ENCODE data around the gene LDLRAD4. TPM values are rescaled to one million over a fixed set of nuclear protein-coding genes. Genes with fewer than 3 reads are reported as not detected.

LDLRAD4 gene
- total RNA-seq (10 to 100 TPM in 3 of 5 donors, 1 to 10 TPM in 2; 8.7 to 47.9 (median 10.3) TPM), polyA plus RNA-seq (1 to 10 TPM; 2.0 to 9.3 (median 4.6) TPM)
- long read RNA-seq, donor 1 = 0 reads
- long read RNA-seq, donor 2, full-length matches to known transcripts = 2 of 2 reads
- long read RNA-seq, donor 2, partial matches to known transcripts = 0 of 2 reads
- long read RNA-seq, donor 2, other reads (novel, unspliced or antisense) = 0 of 2 reads
- long read RNA-seq, donor 3 = 0 reads
- long read RNA-seq, donor 4 = 0 reads
- long read RNA-seq, donor 5, full-length matches to known transcripts = 1 of 1 reads
- long read RNA-seq, donor 5, partial matches to known transcripts = 0 of 1 reads
- long read RNA-seq, donor 5, other reads (novel, unspliced or antisense) = 0 of 1 reads
- long read RNA-seq, donor 6, partial matches to known transcripts = 0 of 1 reads
- long read RNA-seq, donor 6, other reads (novel, unspliced or antisense) = 0 of 1 reads
- long read RNA-seq, donor 7, partial matches to known transcripts = 0 of 1 reads
- long read RNA-seq, donor 7, other reads (novel, unspliced or antisense) = 0 of 1 reads
- long read RNA-seq, donor 8 = 0 reads
- long read RNA-seq, donor 9 = 0 reads
- long read RNA-seq, donor 10 = 0 reads

- peaks cover 40 to 72% (median 71%) of the 10 kb centered on the region in 4 donors for H3K4me1 ChIP-seq
- no peaks in the 10 kb centered on the region for H3K9me3 ChIP-seq
- intact Hi-C loops (cut with DNase I; ENCODE audit: low total_unique reads) = loop anchor here (10.0 kb wide), 2 partner anchors 166 to 306 kb away; no protein-coding TSS in a partner anchor
- WGBS, 5 donors = 0 to 3% (median 1%) methylated on average over 16 to 57 of the region's 57 CpGs
- peak; percentile 39 to 81 for DNase-seq
- H3K27me3 ChIP-seq = peaks cover 0 to 41% (median 11%) of the 10 kb centered on the region in 3 donors
- no peaks in the 10 kb centered on the region for H3K36me3 ChIP-seq
- peak within 1 kb of the TSS; percentile 68 to 87 (median 81) for H3K27ac ChIP-seq
- TF ChIP-seq POLR2A (IDR thresholded peaks at IDR 0.05) (no peak), POLR2AphosphoS5 (IDR thresholded peaks at IDR 0.05) (peak in 2 of 3 donors; percentile 4 to 5)
- peak within 1 kb of the TSS; percentile 61 to 92 (median 86) for H3K4me3 ChIP-seq
These were observed at the start of gene LDLRAD4 for GRCh38 chr18:13218368-13218991. TSS of gene LDLRAD4 (plus strand) at chr18:13218760.

GRCh38 chr18:13173578-13174145 lies 44.9 kb upstream of the LDLRAD4 start:
- H3K27ac ChIP-seq = no peak overlapping the region
- no peaks in the 10 kb centered on the region for H3K36me3 ChIP-seq
- H3K4me1 ChIP-seq = no peaks in the 10 kb centered on the region
- no peak for TF ChIP-seq POLR2AphosphoS5 (IDR thresholded peaks at IDR 0.05)
- TF ChIP-seq, protein P1, sequence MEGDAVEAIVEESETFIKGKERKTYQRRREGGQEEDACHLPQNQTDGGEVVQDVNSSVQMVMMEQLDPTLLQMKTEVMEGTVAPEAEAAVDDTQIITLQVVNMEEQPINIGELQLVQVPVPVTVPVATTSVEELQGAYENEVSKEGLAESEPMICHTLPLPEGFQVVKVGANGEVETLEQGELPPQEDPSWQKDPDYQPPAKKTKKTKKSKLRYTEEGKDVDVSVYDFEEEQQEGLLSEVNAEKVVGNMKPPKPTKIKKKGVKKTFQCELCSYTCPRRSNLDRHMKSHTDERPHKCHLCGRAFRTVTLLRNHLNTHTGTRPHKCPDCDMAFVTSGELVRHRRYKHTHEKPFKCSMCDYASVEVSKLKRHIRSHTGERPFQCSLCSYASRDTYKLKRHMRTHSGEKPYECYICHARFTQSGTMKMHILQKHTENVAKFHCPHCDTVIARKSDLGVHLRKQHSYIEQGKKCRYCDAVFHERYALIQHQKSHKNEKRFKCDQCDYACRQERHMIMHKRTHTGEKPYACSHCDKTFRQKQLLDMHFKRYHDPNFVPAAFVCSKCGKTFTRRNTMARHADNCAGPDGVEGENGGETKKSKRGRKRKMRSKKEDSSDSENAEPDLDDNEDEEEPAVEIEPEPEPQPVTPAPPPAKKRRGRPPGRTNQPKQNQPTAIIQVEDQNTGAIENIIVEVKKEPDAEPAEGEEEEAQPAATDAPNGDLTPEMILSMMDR (IDR thresholded peaks at IDR 0.05) = no peak
- no peak for TF ChIP-seq EP300 (IDR thresholded peaks at IDR 0.05)
- TF ChIP-seq POLR2A (IDR thresholded peaks at IDR 0.05) = no peak
- no peak for DNase-seq
- H3K27me3 ChIP-seq = no peaks in the 10 kb centered on the region
- H3K9me3 ChIP-seq = no peaks in the 10 kb centered on the region
- intact Hi-C loops (cut with DNase I; ENCODE audit: low total_unique reads) = no loop called here
- 84 to 91% (median 89%) methylated on average over 14 of the region's 14 CpGs for WGBS, 5 donors
- H3K4me3 ChIP-seq = no peak overlapping the region

DNA sequence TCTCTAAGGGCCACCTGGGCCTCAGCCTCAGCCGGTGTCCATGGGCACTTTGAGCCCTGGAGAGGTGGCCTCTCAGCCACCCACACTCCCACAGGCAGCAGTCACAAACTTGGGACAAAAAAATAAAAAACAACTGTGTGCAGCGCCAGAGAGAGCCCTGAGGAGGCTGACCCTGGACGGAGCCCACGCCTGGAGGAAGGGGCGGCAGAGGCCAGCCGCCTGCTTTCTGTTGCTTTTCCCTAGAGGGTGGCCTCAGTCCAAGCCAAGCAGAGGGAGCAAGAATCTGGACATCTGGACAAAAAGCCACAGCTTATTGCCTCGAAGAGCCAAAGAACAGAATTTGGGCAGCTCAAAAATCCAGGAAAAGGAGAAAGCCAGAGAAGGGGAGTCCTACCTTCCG lies 43.3 kb upstream of the LDLRAD4 start:
- WGBS, 5 donors = 52 to 70% (median 61%) methylated on average over 8 of the region's 8 CpGs
- intact Hi-C loops (cut with DNase I; ENCODE audit: low total_unique reads) = no loop called here
- Histone ChIP-seq H3K27me3 (no peaks in the 10 kb centered on the region), H3K4me3 (no peak overlapping the region), H3K36me3 (no peaks in the 10 kb centered on the region), H3K27ac (no peak overlapping the region), H3K4me1 (no peaks in the 10 kb centered on the region), H3K9me3 (no peaks in the 10 kb centered on the region)
- DNase-seq = peak in 1 of 2 donors; percentile 23
- TF ChIP-seq POLR2A (IDR thresholded peaks at IDR 0.05) = no peak
- TF ChIP-seq, protein P1 (IDR thresholded peaks at IDR 0.05) = no peak

DNA sequence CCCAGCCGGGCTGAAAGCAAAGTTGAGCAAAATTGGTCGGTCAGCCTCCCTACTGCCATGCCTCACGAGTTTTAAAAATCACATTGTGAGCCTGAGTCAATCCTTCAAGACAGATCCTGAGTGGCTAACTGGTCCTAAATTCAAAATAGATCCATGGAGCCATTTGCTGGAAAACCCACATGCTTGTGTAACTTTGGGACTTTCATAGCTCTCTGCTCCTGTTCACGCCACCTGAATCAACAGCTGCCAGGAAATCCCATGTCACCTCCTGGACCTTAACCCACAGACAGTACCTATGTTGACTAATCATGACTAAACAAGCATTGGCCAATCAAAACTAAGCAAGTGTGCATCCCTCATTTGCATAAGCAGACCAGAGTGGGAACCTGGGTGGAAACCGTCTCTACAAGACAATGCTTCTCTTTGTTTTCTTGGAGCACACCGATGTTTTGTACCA lies 42.8 kb upstream of the LDLRAD4 start:
- TF ChIP-seq, protein P1 (IDR thresholded peaks at IDR 0.05) = no peak
- TF ChIP-seq POLR2AphosphoS5 (IDR thresholded peaks at IDR 0.05) = no peak
- TF ChIP-seq POLR2A (IDR thresholded peaks at IDR 0.05) = no peak
- no peak for TF ChIP-seq EP300 (IDR thresholded peaks at IDR 0.05)
- no peak overlapping the region for H3K27ac ChIP-seq
- H3K9me3 ChIP-seq = no peaks in the 10 kb centered on the region
- H3K4me1 ChIP-seq = no peaks in the 10 kb centered on the region
- DNase-seq = no peak
- intact Hi-C loops (cut with DNase I; ENCODE audit: low total_unique reads) = no loop called here
- H3K4me3 ChIP-seq = no peak overlapping the region
- 82 to 89% (median 84%) methylated on average over 6 of the region's 6 CpGs for WGBS, 5 donors
- H3K36me3 ChIP-seq = no peaks in the 10 kb centered on the region
- H3K27me3 ChIP-seq = no peaks in the 10 kb centered on the region

Data from stomach (tissue), 19 donors.